H1 (cell line): ENCODE measurements around the gene IFITM10. TPM values are rescaled to one million over a fixed set of nuclear protein-coding genes. Genes with fewer than 3 reads are reported as not detected.
"Not testable (repeated sequence)": the region's sequence is repeated elsewhere in the genome, so short reads cannot be mapped to it uniquely, and the experiment has no call there.

ENCODE experiments used
- CTCF ChIA-PET: fragments of 300-600 bp; sonication (Branson Sonifier 250); formaldehyde crosslinking; loops from one replicate; lab custom pipeline; 2021; ENCODE audit not compliant: partially characterized antibody; lab: Charles Lee
- POLR2A ChIA-PET: fragments of 300-600 bp; sonication (Branson Sonifier 250); formaldehyde crosslinking; loops from one replicate; lab custom pipeline; 2021; ENCODE audit warnings: inconsistent platforms; ENCODE audit not compliant: partially characterized antibody; lab: Charles Lee
- DNase-seq, 2 experiments: peaks; one replicate each; pipeline versions ENCODE4 v3.0.0 to v3.0.0-alpha.2; 2010 to 2022; ENCODE audit warnings: low spot score in 2 of 2, low read depth in 1 of 2, mixed read lengths in 1 of 2
- FAIRE-seq: peaks from 2 replicates; lab custom pipeline; 2011; peaks lifted over from hg19 to GRCh38; lab: Jason Lieb, UNC
- H2AFZ ChIP-seq: 2 replicates; pipeline ENCODE4 v1.8.1; 2012; ENCODE audit warnings: low read length, inconsistent platforms
- H2AK5ac ChIP-seq: 2 replicates; pipeline ENCODE4 v1.6.1; 2013; ENCODE audit warnings: low read depth, low read length
- H2BK120ac ChIP-seq: replicated peaks from 2 replicates; pipeline ENCODE3; 2013; ENCODE audit warnings: low read depth, low read length, inconsistent platforms
- H2BK12ac ChIP-seq: 2 replicates; pipeline ENCODE4 v1.6.1; 2013; ENCODE audit warnings: low read depth, low read length
- H2BK15ac ChIP-seq: 2 replicates; pipeline ENCODE4 v1.6.1; 2013; ENCODE audit warnings: low read length
- H2BK20ac ChIP-seq: 2 replicates; pipeline ENCODE4 v1.6.1; 2013; ENCODE audit warnings: low read length
- H2BK5ac ChIP-seq: 2 replicates; pipeline ENCODE4 v1.6.1; 2013; ENCODE audit warnings: low read depth, low read length
- H3K14ac ChIP-seq: 2 replicates; pipeline ENCODE4 v1.6.1; 2013; ENCODE audit warnings: inconsistent platforms; ENCODE audit not compliant: insufficient read length
- H3K18ac ChIP-seq: 2 replicates; pipeline ENCODE4 v1.6.1; 2013; ENCODE audit warnings: low read length; ENCODE audit errors: extremely low read depth
- H3K23ac ChIP-seq: 2 replicates; pipeline ENCODE4 v1.6.1; 2013; ENCODE audit warnings: inconsistent platforms; ENCODE audit not compliant: insufficient read length
- H3K23me2 ChIP-seq: 2 replicates; pipeline ENCODE4 v1.6.1; 2013; ENCODE audit warnings: low read depth, low read length
- H3K27ac ChIP-seq: 2 replicates; pipeline ENCODE4 v1.6.1; 2011; ENCODE audit warnings: low read depth, low read length, inconsistent platforms
- H3K27me3 ChIP-seq, 4 experiments: replicated peaks in 1 of 4; 1 replicate in 1 of 4; 2 replicates in 3 of 4; pipeline versions ENCODE4 v1.6.1 to v1.8.1; 2011 to 2013; ENCODE audit warnings: low read length in 3 of 4, mild to moderate bottlenecking in 3 of 4, inconsistent platforms in 2 of 4, mixed read lengths in 2 of 4, moderate library complexity in 1 of 4; ENCODE audit not compliant: control insufficient read depth in 3 of 4, insufficient read depth in 3 of 4; ENCODE audit errors: extremely low read depth in 1 of 4
- H3K36me3 ChIP-seq, 4 experiments: 2 replicates each; pipeline versions ENCODE4 v1.6.1 to v1.8.1; 2011 to 2013; ENCODE audit warnings: mild to moderate bottlenecking in 4 of 4, low read length in 3 of 4, moderate library complexity in 2 of 4, control low read depth in 1 of 4, inconsistent platforms in 1 of 4; ENCODE audit not compliant: insufficient read depth in 4 of 4, control insufficient read depth in 2 of 4
- H3K4ac ChIP-seq: replicated peaks from 2 replicates; pipeline ENCODE3; 2013; ENCODE audit warnings: low read length, low read depth, mixed read lengths, inconsistent platforms; ENCODE audit not compliant: insufficient read length
- H3K4me1 ChIP-seq, 4 experiments: replicated peaks in 1 of 4; 1 replicate in 1 of 4; 2 replicates in 3 of 4; pipeline versions ENCODE4 v1.6.1 to v1.8.1; 2011 to 2013; ENCODE audit warnings: low read length in 3 of 4, inconsistent platforms in 2 of 4, mixed read lengths in 1 of 4; ENCODE audit not compliant: insufficient read depth in 4 of 4, control insufficient read depth in 3 of 4
- H3K4me2 ChIP-seq, 2 experiments: 2 replicates each; pipeline versions ENCODE4 v1.6.1 to v1.8.1; 2011 to 2013; ENCODE audit warnings: low read depth in 2 of 2, low read length in 2 of 2, control low read depth in 1 of 2, inconsistent platforms in 1 of 2, mild to moderate bottlenecking in 1 of 2; ENCODE audit not compliant: insufficient read depth in 1 of 2
- H3K4me3 ChIP-seq, 4 experiments: fragments of 200-600, 300-600 bp in 1 of 4; sonication (generic), shearing (Covaris generic), sonication (Bioruptor Twin) in 1 of 4; 2 replicates each; pipeline versions ENCODE4 v1.5.1 to v1.8.1; 2011 to 2016; ENCODE audit warnings: low read length in 4 of 4, low read depth in 3 of 4, control low read depth in 2 of 4, inconsistent platforms in 2 of 4, mild to moderate bottlenecking in 2 of 4, mixed read lengths in 1 of 4, moderate library complexity in 1 of 4; ENCODE audit not compliant: insufficient read depth in 2 of 4; ENCODE audit errors: extremely low read depth in 1 of 4
- H3K56ac ChIP-seq: replicated peaks from 2 replicates; pipeline ENCODE3; 2013; ENCODE audit warnings: low read depth, mild to moderate bottlenecking, mixed read lengths, low read length, inconsistent platforms; ENCODE audit not compliant: insufficient read length
- H3K79me1 ChIP-seq: 2 replicates; pipeline ENCODE4 v1.6.1; 2013; ENCODE audit warnings: low read depth, low read length, control low read depth
- H3K79me2 ChIP-seq, 2 experiments: 2 replicates each; pipeline versions ENCODE4 v1.6.1 to v1.8.1; 2012 to 2013; ENCODE audit warnings: low read length in 2 of 2, mild to moderate bottlenecking in 2 of 2, inconsistent platforms in 1 of 2; ENCODE audit not compliant: insufficient read depth in 2 of 2, control insufficient read depth in 1 of 2
- H3K9ac ChIP-seq, 4 experiments: replicated peaks in 1 of 4; 1 replicate in 1 of 4; 2 replicates in 3 of 4; pipeline versions ENCODE4 v1.6.1 to v1.8.1; 2011 to 2013; ENCODE audit warnings: low read depth in 3 of 4, low read length in 3 of 4, control low read depth in 2 of 4, mild to moderate bottlenecking in 2 of 4, moderate library complexity in 2 of 4, inconsistent platforms in 1 of 4; ENCODE audit errors: extremely low read depth in 1 of 4
- H3K9me3 ChIP-seq, 2 experiments: 2 replicates each; pipeline versions ENCODE4 v1.6.1 to v1.8.1; 2012 to 2013; ENCODE audit warnings: mild to moderate bottlenecking in 2 of 2, moderate library complexity in 2 of 2, control low read depth in 1 of 2, inconsistent platforms in 1 of 2, low read depth in 1 of 2, low read length in 1 of 2, mixed read lengths in 1 of 2; ENCODE audit not compliant: insufficient read depth in 2 of 2
- H4K20me1 ChIP-seq, 2 experiments: replicated peaks in 1 of 2; 2 replicates each; pipeline versions ENCODE3 to v1.8.1; 2011 to 2013; ENCODE audit warnings: inconsistent platforms in 2 of 2, low read length in 2 of 2, mild to moderate bottlenecking in 1 of 2; ENCODE audit not compliant: insufficient read depth in 2 of 2, control insufficient read depth in 1 of 2
- H4K5ac ChIP-seq: 2 replicates; pipeline ENCODE4 v1.6.1; 2013; ENCODE audit warnings: low read length, low read depth, mixed read lengths, inconsistent platforms; ENCODE audit not compliant: insufficient read length
- H4K8ac ChIP-seq: 2 replicates; pipeline ENCODE4 v1.8.0; 2013; ENCODE audit warnings: mild to moderate bottlenecking, moderate library complexity, low read length, inconsistent platforms; ENCODE audit not compliant: insufficient read depth; ENCODE audit errors: extremely low read depth
- H4K91ac ChIP-seq: replicated peaks from 2 replicates; pipeline ENCODE3; 2013; ENCODE audit warnings: low read length, mixed read lengths, inconsistent platforms; ENCODE audit not compliant: insufficient read length
- RNF2 ChIP-seq: fragments of 200-900, 300-1000 bp; sonication (generic); IDR thresholded peaks from 2 replicates; pipeline ENCODE4 v1.7.1; 2016; ENCODE audit warnings: borderline replicate concordance, low read depth, mild to moderate bottlenecking, antibody characterized with exemption, low read length; ENCODE audit not compliant: poor library complexity, severe bottlenecking; ENCODE audit errors: missing control alignments
- WGBS, 2 experiments: shearing (Covaris generic) in 1 of 2; methylation state at CpG; one replicate each; pipeline versions ENCODE4 v1.1.6 to v1.1.7; 2013 to 2015; ENCODE audit warnings: low lambda C conversion rate in 2 of 2, mixed read lengths in 2 of 2, inconsistent platforms in 1 of 2, low coverage in 1 of 2, missing lambda C conversion rate in 1 of 2; ENCODE audit not compliant: insufficient replicate concordance in 2 of 2, insufficient coverage in 1 of 2, insufficient read length in 1 of 2; ENCODE audit errors: extremely low coverage in 1 of 2, missing lambda C conversion rate in 1 of 2; 5-methylcytosine and 5-hydroxymethylcytosine counted together
- polyA plus RNA-seq, 7 experiments: library from polyadenylated mRNA; depleted of rRNA in 3 of 7; stranded (reverse) in 5 of 7; unstranded in 2 of 7; fragments of >200 nt in 5 of 7; fragments of 200-250 nt in 2 of 7; gene quantifications; 1 replicate in 5 of 7; 2 replicates in 1 of 7; 4 replicates in 1 of 7; pipeline versions ENCODE4 v1.2.1 to v1.2.3, GENCODE V29; 2011 to 2013; ENCODE audit warnings: missing spikeins in 2 of 7, mixed read lengths in 2 of 7
- total RNA-seq: library from RNA; stranded (reverse); fragmentation: NEBNext Ultra II Directional; extraction: Animal tissue kit (Norgen Biotek cat#: 25700); gene quantifications from 2 replicates; pipeline ENCODE4 v1.2.1, GENCODE V29; 2021

IFITM10 gene
- total and polyA plus RNA-seq, 2 of the 8 experiments (the other 6 are each of a cell fraction or from before 2014, with no cell fraction given), result 0.08 to 0.22 TPM

DNA sequence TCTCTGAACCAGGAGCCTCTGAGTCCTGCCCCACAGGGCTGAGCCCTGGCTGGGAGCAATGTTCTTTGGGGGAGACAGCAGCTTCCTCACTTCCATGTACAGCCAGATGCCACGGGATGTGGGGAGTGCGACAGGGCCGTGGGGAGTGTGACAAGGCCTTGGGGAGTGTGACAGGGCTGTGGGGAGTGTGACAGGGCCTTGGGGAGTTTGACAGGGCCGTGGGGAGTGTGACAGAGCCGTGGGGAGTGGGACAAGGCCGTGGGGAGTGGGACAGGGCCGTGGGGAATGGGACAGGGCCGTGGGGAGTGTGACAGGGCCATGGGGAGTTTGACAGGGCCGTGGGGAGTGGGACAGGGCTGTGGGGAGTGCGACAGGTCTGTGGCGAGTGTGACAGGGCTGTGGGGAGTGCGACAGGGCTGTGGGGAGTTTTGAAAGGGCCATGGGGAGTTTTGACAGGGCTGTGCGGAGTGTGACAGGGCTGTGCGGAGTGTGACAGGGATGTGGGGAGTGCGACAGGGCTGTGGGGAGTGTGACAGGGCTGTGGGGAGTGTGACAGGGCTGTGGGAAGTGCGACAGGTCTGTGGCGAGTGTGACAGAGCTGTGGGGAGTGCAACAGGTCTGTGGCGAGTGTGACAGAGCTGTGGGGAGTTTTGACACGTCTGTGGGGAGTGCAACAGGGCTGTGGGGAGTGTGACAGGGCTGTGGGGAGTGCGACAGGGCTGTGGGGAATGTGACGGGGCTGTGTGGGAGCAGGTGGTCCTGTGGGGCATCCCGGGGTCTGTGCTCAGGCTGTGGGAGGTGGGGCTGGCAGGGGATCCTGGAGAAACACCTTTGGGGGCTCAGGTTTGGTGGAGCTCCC, 60.0 kb downstream of the IFITM10 start (continued):
- no peak for TF ChIP-seq RNF2

DNA sequence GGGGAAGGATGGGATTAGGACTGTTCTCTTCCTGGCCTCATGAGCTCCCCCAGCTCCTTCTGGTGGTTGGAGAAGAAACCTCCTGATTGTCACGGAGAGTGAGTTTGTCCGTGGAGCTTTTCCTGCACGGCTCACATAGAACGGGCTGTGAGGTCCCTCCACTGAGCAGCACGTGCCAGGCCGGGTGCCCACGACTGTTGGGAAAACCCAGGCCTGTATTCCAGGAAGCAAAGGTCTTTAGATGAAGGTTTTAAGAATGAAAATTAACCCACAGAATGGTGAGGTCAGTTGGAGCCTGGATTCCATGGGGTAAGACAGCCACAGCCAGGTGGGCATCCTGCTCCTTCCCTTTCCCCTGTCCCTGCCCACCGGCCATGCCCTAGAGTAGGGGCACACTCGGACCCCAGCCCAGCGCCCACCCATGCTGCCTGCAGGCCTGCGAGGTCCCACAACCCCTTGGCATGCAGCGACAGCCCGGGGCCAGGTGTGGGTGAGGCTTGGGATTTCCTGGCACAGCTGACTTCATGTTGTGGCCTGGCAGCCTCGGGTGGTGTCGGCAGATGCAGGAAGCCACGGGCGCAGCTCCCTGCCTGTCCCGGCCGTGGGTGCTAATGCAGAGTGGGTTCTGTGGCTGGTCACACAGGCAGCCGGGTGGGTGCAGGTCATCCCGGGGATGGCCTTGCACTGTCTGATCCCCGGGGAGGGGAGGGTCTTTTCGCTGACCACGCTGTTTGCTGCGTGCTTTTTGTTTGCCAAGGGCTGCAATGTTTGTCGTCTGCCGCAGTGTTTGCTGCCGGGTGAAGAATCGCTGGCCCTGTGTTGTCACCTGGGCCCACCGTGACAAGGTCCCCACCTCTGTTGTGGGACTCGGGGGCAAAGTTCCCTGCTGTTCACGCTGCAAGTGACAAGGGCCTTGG, 60.9 kb downstream of the IFITM10 start:
- H3K9ac ChIP-seq, H3K4me1 ChIP-seq, H3K79me1 ChIP-seq, H3K23me2 ChIP-seq, DNase-seq, H3K36me3 ChIP-seq, H4K5ac ChIP-seq, H3K27me3 ChIP-seq, H2AK5ac ChIP-seq, FAIRE-seq, H2AFZ ChIP-seq, H4K8ac ChIP-seq, H3K9me3 ChIP-seq, H3K79me2 ChIP-seq, H3K27ac ChIP-seq, H2BK20ac ChIP-seq, H3K4me3 ChIP-seq, H3K4ac ChIP-seq, H3K14ac ChIP-seq, H2BK5ac ChIP-seq, H2BK120ac ChIP-seq, H2BK12ac ChIP-seq, H3K18ac ChIP-seq, H3K56ac ChIP-seq, H4K91ac ChIP-seq, H4K20me1 ChIP-seq, H2BK15ac ChIP-seq, H3K23ac ChIP-seq, H3K4me2 ChIP-seq: not testable (repeated sequence)
- CTCF ChIA-PET, result interaction anchor here (0.5 to 6.9 kb wide), 3 partner anchors 37 to 144 kb away, joined by 3 to 255 read pairs (median 5); partner anchors contain the start of gene SYT8
- POLR2A ChIA-PET, result interaction anchor here (0.6 kb wide), 1 partner anchor 205 kb away, joined by 3 read pairs; no protein-coding TSS in a partner anchor
- 81% methylated on average over 26 of the region's 32 CpGs; no CpG with 5 or more reads in 1 of the 2 experiments for WGBS, 2 experiments
